NCI-H460 (cell line): ENCODE data around the gene TEX30. TPM values are rescaled to one million over a fixed set of nuclear protein-coding genes. Genes with fewer than 3 reads are reported as not detected.

Experiments
- DNase-seq: peaks from one replicate; pipeline ENCODE4 v3.0.0-alpha.2; 2016; ENCODE audit warnings: low read depth; ENCODE audit errors: extremely low read depth
- polyA plus RNA-seq: library from polyadenylated mRNA; depleted of rRNA; stranded (reverse); fragments of >200 nt; gene quantifications from 2 replicates; pipeline ENCODE4 v1.2.3, GENCODE V29; 2014; cell fraction: nucleus; rRNA removed
- total RNA-seq: library from RNA; depleted of rRNA; stranded (reverse); fragments of >200 nt; shearing (Covaris generic); gene quantifications from 2 replicates; pipeline ENCODE4 v1.2.3, GENCODE V29; 2014; rRNA removed

TEX30 gene
- total RNA-seq: 26.2 and 33.5 TPM in 2 replicates
- 26.5 and 32.8 TPM in 2 replicates for polyA plus RNA-seq

DNA sequence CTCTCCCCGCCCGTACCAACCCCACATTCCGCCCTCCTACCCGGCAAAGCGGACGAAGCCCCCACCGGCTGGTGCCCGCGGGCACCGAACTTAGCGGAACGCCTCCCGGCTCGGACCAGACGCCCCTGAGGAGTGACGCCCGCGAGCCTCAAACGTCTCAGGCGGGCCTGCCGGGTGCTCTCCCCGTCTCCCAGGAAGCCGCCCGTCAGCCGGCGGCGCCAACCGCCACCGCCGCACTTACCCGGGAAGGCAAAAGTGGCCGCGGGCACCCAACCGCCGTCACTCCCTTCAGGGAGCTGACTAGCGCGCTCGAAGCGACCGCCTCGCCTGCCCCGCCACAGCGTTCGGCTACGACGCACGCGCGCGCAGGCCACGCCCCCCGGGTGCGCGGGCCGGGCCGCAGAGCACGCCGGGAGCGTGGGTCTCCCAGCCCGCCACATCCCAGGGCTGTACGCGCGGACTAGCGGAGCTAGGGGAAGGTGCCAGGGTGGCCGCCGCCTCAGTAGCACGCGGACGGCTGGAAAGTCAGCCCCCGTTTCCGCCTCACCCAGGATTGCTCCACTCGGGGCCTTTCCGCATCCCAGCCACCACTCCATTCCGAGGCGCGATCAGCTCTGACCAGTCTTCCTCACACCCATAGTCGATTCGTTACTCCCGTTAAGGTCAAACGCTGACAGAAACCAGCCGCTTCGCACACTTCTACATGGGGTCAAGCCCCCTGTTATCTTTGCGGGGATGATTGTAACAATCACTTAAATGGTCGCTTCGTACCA, at the start of gene TEX30:
Gene TEX30 (minus strand): TSS at position 346 of the 773 bp plus-strand sequence. CDS start 3,760 bp downstream, outside the sequence.
- peak; percentile 66 for DNase-seq

DNA sequence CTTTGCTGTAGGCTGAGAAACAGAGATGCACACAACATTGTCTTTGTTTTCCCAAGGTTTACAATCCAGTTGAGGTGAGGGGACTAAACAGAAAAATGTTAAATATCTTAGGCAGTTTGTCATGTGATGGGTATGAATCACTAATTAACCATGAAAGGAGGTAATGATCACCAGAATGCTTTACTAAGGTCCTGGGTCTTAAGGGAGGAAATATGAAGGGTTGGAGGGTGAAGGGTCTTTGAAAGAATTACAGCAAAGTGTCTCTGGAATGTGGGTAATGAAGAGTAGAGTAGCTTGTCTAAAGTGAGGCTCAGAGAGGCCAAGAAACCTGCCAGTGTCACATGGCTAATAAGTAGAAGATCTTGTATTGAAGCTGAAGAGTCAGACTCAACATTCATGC, 44.3 kb upstream of the TEX30 start:
- no peak for DNase-seq

DNA sequence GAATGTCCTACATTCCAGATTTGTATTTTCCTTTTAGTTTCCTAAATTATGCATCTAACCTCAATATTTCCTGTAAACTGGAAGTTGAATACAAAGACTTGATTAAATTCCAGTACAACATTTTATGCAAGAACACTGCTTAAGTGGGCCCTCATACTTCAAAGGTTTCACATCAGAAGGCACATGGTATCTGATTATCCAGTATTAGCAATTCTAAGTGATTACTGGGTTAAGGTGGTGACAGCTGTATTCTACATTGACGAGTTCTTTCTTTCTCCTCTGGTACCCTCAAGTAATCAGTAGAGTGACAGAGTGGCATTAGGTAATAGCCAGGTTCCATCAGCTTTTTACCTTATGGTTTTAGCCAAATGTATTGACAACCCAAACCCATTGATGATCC, 43.7 kb upstream of the TEX30 start:
- no peak for DNase-seq

DNA sequence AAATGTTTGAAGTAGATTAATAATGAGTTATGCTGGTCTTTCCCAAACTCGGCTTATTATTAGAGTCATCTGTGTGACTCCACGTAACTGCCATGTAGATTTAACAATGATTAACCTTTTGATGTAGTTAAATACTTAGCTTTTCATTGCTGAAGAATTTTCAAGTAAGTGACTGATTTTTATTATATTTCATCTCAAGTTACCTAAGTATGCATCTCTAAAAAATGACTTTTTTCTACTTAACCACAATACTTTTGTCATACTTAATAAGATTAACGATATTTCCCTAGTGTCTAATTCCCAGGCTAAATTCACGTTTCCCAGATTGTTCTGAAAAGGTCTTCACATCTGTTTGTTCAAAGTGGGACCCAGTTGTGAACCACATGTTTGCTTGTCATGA, 43.1 kb upstream of the TEX30 start:
- no peak for DNase-seq

DNA sequence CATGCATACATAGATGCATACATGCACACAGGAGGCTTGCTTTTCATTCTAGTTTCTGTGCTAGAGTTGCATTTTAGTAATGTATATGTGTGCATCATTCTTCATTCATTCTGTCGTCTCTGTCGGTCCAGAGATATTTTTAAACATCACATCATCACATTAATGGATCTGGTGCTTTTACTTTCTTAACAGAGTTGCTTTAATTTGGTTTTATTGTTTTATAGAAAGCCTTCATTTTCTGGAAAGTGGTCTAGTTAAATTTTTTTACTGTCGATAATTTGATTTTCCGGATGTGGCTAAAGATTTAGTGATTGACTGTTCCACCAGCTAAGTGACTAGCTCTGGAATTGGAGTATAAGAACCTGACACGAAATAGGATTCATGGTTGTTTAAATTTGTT, 42.2 kb upstream of the TEX30 start:
- DNase-seq: no peak

DNA sequence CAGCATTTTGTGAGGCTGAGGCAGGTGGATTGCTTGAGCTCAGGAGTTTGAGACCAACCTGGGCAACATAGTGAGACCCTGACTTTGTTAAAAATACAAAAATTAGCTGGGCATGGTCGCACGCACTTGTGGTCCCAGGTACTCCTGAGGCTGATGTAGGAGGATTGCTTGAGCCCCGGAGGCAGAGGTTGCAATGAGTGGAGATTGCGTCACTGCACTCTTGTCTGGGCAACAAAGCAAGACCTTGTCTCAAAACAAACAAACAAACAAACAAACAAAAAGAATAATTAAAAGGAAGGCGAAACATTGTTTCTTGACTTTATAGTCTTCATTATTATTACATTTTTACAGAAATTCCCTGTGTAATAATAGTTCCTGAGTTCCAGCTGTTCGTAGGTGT, 41.2 kb upstream of the TEX30 start:
- DNase-seq: no peak

DNA sequence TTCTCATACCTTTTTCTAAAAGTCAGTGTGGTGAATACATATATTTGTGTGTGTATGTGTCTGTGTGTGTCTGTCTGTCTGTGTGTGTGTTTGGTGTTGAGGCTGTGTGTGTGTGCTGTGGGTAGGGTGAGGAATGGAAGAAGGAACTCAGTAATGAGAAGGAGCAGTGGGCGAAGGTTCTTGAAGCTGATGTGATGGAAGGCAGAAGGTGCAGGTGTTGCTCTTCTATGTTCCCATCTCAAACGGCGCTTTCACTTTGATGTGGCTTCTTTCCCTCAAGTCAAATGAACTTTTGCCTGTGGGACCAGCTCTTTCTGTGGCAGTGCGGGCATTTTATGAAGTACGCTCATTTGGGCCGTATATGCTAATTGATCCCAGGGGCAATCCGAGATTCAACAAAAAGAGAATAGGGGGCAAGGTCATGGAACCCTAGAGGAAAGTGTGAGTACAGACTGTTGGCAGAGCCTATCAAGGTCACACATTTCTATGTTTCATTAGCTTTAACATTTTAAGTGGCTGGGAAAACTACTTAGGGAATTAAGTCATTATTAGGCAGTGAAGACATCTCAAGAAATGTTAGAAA, 40.5 kb upstream of the TEX30 start:
- no peak for DNase-seq

DNA sequence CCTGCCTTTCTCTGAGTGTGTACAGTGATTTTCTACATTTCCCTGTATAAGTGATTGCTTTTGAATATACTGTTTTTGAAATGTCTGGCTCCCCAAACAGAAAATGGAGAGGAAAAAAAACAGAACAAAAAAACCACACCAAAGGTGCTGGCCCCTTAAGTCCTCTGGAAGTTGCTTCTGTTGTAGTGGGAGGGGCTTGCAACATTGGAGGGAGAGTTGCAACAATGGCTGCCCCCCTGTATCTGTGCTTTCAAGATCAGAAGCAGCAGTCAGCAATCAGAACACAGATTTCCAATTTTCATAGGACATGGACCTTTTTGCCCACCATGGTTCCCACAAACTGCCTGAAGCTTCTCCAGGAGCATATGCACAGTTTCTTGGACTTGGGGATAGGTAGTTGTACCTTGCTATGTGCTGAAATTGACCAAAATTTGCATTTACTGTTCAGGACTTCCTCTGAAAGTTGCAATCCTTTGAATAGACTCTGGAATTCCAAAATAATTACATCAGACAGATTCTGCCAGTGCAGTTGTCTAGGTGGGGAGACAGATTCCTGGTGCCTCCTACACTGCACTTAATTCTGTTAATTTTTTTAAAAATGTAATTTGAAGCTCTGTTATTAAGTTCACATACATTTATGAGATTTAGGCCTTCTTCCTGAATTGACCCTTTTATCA, 39.2 kb upstream of the TEX30 start:
- DNase-seq: no peak

DNA sequence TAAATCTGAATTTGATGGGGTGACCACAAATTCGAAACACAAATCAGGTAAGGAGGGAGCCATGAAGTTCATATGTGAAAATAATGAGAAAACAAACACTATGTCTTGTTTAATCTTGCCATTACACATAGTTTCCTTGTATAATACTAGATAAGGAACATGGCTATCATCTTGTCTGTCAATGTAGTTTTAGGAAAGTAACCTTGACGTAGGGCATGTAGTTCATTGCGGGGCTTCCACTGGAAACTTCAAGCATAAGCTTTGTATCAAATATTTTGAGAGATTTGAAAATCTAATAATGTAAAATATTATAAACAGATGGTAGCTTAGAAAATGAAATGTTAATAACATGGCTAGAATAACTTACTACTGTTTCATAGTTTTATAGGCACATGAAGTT, 34.1 kb upstream of the TEX30 start:
- DNase-seq: no peak

DNA sequence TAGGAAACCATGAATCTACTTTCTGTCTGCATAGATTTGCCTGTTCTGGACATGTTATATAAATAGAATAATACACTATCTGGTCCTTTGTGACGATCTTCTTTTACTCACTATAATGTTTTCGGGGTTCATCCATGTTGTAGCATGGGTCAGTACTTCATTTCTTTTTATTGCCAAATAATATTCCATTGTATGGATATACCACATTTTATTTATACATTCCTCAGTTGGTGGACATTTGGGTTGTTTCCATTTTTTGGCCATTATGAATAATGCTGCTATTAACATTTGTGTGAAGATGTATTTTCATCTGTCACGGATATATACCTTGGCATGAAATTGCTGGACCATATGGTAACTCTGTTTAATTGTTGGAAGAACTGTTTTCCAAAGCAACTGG, 32.1 kb upstream of the TEX30 start:
- DNase-seq: no peak

DNA sequence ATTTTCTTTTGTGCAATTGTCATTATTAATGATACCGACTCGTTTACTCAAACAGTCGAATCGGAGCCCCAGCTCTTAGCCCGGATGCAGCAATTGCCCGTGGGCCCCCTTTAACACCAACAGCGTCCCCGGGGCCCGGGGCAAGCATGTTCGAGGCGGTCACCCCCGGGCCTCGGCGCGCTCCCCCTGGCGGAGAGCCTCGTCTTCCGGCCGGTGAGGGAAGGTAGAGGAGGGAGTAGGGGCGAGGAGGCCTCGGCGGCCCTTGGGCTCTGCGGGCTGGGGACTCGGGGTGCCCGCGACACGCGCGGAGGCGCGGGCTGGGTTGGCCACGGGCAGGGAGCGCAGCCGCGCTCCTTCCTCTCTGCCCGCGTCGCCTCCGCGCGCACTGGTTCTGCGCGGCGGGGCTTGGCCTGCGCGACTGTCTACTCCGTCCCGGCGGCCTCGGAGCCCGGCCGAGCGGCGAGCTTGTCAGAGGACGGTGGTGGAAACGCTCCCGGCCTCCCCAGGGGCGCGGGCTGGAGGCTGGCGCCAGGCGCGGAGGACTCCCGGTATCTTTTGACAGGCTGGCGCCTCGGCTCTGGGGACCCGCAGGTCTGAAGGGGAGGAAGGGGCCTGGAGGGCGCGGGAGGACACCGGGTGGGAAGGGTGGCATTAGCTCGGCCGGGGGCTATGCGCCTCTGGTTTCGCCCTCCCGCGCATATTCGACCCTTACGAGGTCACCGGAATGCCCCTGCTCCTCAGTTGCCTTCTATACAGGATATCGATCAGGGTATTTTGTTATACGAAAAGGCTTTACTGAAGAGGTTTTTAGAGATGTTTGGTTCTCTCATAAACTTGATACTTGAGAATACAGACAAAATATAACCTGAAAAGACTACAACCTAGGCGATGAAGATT, 26.8 kb upstream of the TEX30 start:
- peak; percentile 67 for DNase-seq

DNA sequence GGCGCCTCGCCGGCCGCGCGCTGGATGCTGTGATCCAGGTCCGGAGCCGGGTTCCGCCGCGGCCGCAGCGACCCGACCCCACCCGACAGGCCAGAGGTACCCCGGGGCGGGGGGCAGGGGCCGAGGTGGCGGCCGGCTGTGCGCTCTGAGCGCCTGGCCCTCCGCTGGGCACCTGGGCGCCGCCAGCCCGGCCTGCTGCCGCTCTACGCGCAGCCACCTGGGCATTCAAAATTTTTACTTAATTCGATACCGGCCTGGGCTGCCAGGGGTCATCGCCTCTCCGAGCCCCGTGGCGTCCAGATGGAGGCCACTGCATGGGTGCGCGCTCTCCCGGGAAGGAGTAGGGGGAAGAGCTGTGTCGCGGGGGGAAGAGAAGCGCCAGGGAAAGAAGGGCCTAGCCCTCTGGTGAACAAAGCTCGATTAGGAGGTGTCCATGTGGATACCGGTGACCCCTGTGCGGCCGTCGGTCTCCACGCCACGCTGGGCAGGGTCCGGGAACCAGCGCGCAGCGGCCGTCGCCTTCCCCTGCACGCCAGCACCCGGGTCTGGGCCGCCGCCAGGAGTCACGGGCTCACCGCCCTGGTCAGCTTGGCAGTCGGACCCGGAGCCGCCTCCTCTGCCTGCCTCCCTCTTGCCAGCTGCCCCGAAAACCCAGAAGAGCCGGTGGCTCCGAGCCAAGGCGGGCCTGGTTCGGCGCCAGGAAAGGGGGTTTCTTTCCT, 26.0 kb upstream of the TEX30 start:
- no peak for DNase-seq

DNA sequence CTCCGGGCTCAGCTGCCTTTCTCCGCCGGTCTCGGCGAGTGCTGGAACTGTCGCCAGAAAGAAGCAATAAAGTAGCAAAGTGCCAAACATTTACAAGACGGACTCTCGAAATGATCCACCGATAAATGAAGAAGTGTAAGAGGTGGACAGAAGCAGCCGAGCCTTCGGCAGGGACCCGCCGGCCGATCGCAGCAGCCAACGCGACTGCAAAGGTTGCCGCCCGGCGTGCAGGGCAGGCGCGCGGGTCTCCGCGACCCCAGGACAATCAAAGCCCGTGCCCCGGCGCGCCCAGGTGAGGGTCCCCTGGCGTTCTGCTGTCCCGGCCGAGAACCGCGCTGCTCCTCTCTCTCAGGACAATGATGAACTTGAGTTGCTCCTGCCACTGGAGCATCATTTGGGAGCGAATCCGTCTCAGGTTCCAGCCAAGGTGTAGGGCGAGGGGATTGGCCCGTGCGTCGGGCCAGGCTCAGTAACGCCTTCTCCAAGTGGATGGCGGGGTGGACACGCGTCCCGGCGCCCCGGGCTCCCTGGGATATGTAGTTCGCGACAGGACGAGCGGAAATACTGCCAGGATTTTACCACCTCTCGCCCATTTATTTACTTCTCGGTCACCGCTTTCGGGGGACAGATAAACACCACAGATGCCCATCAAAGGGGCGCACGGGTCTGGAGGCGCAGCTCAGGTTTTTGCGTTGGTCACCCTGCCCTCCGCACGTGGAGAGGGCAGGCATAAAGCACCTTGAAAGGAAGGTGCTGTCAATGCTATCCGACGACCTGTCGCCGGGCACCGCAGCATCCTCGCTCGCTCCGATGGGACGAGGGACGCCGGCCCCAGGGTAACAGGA, 25.2 kb upstream of the TEX30 start, which contains the start of the genes BIVM and POGLUT2:
Gene BIVM (plus strand): TSS at position 539 of the 845 bp plus-strand sequence. CDS start 8,149 bp downstream, outside the sequence.
Gene POGLUT2 (minus strand): TSS at position 396 of the 845 bp plus-strand sequence. CDS start 306 bp downstream, at position 90.
- peak; percentile 84 for DNase-seq

DNA sequence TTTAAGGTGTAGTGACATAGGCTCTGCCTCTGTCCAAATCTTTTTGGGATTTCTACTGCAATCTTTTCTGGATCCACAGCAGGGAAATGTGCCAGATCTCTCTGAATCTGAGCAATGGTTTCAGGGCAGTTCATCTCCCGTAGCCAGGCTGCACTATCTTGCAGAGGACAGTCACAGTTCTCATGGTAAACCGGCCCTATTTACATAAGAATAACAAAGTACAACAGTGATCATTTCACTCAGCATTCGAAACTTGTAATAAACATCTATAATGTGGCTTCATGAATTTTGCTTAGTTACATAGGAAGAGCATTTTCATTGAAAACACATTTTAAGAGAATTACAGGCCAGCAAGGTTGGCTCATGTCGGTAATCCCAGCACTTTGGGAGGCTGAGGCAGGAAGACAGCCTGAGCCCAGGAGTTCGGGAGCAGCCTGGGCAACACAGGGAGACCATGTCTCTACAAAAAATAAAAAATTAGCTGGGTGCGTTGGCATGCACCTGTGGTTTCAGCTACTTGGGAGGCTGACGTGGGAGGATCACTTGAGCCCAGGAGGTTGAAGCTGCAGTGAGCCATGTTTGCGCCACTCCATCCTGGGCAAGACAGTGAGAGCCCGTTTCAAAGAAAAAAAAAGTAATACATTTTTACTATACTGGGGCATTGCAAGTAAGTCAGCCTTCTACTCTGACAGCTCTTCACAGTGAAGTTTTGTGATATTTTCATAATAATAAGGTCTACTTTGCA, 20.2 kb upstream of the TEX30 start:
- DNase-seq: no peak

DNA sequence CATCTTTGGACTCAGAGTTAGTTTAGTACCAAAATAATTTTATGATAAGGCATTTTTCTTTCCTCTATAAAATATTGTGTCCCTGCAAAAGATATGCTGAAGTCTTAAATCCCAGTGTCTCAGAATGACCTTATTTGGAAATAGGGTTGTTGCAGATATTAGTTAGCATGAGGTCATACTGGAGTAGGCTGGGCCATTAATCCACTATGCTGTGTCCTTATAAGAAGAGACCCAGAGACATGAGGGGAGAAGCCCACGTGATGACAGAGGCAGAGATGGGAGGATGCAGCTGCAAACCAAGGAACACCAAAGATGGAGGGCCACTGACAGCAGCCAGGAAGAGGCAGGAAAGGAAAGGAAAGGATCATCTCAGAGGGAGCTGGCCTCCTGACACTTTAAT, 18.8 kb upstream of the TEX30 start:
- DNase-seq: no peak

DNA sequence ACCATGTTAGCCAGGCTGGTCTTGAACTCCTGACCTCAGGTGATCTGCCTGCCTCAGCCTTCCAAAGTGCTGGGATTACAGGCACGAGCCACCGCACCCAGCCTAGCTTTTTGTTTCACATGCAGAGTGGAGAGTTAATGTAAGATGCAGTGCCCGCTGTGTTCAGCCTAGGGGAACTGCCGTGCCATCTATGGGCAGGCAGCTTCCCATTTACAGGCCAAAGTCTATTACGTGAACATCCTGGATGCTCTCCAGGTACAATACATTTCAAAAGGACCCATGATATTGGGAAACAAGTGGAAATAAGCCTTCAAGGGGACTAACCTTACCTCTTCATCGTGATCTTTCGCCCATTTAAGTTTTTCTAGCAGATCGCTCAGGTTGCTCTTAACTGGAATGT, 15.1 kb upstream of the TEX30 start:
- no peak for DNase-seq

DNA sequence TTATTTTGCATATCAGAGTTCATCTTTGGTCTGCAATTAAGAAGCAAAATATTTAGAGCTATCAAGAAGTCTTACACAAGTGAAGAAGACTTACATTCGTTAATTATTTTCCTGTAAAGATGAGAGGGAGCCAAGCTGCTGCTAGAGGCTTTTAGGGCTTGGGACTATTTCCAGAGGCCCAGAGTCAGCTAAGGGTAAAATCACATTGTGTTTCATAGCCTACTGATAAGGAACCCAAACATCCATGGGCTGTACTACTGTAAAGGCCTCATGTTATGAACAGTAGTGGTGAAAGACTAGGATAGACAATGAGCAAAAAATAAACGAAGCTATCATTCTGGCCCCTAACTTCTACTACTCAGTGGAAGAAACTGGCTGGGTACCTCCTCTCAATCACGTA, 10.9 kb upstream of the TEX30 start:
- no peak for DNase-seq

DNA sequence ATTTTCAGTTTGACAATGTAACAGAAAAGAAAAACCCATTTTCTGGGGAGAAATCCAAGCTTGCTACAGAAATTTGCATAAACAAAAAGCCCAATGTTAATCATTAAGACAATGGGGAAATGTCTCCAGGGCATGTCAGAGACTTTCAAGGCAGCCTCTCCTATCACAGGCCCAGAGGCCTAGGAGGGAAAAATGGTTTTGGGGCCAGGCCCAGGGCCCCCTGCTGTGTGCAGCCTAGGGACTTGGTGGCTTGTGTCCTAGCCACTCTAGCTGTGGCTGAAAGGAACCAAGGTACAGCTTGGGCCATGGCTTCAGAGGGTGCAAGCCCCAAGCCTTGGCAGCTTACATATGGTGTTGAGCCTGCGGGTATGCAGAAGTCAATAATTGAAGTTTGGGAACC, 8.0 kb upstream of the TEX30 start:
- no peak for DNase-seq
